RCC 7860 (cell line): Measurements from ENCODE around the gene LAMP1.
"Not testable (repeated sequence)": the region's sequence is repeated elsewhere in the genome, so short reads cannot be mapped to it uniquely, and the experiment has no call there.

Source experiments
- DNase-seq: peaks from one replicate; pipeline ENCODE4 v3.0.0-alpha.2; 2015; ENCODE audit warnings: low spot score
- FAIRE-seq: peaks from 2 replicates; lab custom pipeline; 2012; peaks lifted over from hg19 to GRCh38; lab: Jason Lieb, UNC

The LAMP1 gene

GRCh38 chr13:113296823-113297369, at the start of gene LAMP1:
TSS of gene LAMP1 (plus strand) at chr13:113297239. CDS start at chr13:113297435, 196 bp downstream.
- FAIRE-seq: no peak
- peak; percentile 74 for DNase-seq

DNA sequence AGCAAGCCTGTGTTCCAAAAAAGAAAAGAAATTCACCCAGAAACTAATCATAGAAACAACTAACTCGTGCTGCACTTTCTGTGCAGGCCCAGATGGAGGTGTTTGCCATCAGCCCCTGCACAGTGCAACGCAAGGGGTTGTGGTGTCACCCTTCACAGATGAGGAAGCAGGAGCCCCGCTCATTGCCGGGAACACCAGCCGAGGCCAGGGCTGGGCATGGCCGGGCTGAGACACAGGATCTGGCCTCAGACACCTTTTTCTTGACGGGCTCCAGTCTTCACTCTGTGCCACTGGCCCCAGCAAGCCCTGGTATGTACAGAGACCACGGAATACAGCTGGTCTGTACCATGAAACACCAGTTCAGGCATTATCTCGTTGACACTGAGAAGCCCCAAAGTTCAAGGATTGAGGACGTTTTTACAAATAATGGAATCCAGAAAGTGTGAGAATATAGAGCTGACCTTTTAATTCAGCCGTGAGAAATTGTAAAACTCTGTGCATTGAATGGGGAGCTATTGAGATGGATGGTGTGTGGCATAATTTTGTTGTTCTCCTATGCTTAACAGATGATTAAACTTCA, 44.4 kb upstream of the LAMP1 start:
- no peak for FAIRE-seq
- no peak for DNase-seq

GRCh38 chr13:113257908-113258307, 39.1 kb upstream of the LAMP1 start:
- not testable (repeated sequence) for DNase-seq, FAIRE-seq

- no peak for FAIRE-seq
- DNase-seq: no peak
These were observed 38.6 kb upstream of the LAMP1 start for GRCh38 chr13:113258321-113259054.

GRCh38 chr13:113260996-113261395, 36.0 kb upstream of the LAMP1 start:
- DNase-seq (no peak), FAIRE-seq (no peak)

DNA sequence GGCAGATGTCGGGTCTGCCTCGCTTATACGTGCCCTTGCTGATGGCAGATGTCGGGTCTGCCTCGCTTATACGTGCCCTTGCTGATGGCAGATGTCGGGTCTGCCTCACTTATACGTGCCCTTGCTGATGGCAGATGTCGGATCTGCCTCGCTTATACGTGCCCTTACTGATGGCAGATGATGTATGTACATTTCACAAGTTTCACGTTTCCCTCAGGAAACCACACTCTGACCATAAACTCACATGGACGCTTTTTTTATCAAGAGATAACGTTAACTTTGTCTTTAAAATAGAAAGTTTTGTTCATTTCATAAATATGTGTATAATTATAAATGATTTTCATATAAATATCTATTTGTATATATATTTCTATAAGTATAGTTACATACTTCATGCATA, 34.0 kb upstream of the LAMP1 start:
- not testable (repeated sequence) for FAIRE-seq, DNase-seq

GRCh38 chr13:113267642-113268405, 29.2 kb upstream of the LAMP1 start:
- FAIRE-seq (no peak), DNase-seq (no peak)

DNA sequence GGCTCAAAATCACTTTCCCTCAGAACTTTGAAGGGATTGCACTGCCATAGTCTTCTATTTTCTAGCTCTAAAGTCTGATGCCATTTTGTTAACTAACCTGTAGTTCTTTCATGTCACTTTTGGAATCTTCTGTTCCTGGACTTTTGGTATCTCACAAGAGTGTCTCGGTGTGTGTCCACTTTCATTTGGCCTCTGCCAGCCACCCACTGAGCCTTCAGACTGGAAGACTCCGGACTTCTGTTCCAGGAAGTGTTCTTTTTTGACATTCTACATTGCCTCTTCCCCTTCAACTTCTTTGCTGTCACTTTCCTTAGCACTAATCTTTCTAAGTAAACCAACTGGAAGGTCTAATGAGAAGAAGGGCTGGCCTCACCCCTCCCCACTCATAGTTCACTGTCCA, 25.0 kb upstream of the LAMP1 start:
- FAIRE-seq: no peak
- DNase-seq: no peak

DNA sequence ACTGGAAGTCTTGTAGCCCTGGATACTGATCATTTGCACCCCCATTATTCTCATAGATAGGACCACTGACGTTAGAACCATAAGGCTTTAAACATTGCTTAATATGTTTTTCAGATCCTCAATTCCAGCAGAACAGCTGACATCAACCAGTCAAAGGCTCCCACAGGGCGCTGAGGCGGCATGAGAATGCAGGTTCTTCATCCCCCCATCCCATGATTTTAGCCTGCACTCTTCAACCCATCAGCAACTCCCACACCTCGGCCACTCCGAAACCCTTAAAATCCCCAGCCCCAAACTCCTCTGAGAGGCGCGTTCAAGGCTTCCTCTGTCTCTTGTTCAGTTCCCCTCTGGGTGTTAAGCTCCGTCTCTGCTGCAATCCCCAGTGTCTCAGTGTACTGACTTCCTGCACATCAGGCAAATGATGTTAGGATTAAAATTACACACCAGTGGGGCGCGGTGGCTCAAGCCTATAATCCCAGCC, 24.3 kb upstream of the LAMP1 start:
- no peak for DNase-seq
- FAIRE-seq: no peak

DNA sequence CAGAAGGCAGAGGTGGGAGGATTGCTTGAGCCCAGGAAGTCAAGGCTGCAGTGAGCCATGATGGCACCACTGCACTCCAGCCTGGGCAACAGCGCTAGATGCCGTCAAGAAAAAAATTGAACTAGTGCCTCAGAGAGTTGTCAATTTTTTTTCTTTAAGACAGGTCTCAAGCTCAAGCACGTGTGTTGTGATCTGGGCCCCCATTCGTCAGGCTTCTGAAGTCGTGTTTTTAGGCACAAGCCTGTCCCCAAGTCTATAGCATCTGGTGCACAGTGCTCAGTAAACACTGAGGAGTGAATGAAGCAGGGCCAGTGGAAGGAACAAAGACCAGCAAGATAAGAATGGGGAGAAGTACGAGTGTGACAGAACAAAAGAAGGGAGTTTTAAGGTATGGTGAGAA, 23.7 kb upstream of the LAMP1 start:
- FAIRE-seq: no peak
- no peak for DNase-seq

DNA sequence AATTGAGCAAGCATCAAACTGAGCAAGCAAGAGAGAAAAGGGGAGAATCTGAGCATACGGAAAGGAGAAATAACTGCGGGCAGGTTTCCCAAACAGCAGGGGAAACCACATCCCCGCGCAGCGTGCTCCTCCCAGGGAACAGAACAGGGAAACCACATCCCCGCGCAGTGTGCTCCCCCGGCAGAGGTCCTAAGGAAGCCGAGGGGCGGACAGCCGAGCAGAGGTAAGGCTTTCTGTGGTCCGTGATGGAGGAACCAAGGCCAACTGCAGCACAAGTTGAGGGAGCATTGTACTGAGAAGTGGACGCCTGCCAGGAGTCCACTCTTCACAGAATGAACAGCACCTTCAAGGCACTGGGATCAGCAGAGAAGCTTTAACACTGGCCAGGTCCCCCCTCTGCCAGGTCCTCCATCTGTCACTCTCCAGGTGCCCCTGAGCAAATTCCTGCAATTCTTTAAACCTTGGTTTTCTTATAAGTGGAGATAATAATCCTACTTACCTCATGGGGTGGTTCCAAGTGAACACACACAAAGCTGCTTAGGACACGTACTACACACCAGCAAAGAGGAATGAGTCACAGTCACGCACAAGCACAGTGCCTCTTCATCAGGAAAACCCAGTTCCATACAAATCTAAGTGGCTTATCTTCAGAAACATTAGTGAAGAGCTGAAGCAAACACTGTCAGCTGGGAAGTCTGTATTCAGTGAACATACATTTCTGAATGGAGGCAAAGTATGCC, 23.0 kb upstream of the LAMP1 start:
- FAIRE-seq: peak; percentile 95
- peak; percentile 93 for DNase-seq

- FAIRE-seq (no peak), DNase-seq (no peak)
These were observed 22.3 kb upstream of the LAMP1 start for GRCh38 chr13:113274721-113275120.

GRCh38 chr13:113275387-113275786, 21.7 kb upstream of the LAMP1 start:
- peak; percentile 78 for FAIRE-seq
- DNase-seq: peak; percentile 67

DNA sequence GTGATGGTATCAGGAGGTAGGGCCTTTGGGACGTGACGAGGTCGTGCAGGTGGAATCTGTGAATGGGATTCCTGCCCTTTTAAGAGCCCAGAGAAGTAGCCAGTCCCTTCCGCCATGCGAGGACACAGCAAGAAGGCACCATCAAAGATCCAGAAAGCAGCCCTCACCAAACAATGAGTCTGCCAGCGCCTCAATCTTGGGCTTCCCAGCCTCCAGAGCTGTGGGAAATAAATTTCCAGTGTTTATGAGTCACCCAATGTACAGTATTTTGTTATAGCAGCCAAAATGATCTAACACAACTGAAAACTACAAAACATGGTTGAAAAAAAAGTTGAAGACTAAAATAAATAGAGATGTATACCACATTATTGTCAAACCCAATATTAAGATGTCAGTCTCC, 16.9 kb upstream of the LAMP1 start:
- no peak for DNase-seq
- no peak for FAIRE-seq

GRCh38 chr13:113283904-113284303, 13.1 kb upstream of the LAMP1 start:
- DNase-seq (no peak), FAIRE-seq (no peak)

GRCh38 chr13:113288880-113289279, 8.2 kb upstream of the LAMP1 start:
- no peak for FAIRE-seq
- no peak for DNase-seq

- DNase-seq (no peak), FAIRE-seq (no peak)
These were observed 5.9 kb upstream of the LAMP1 start for GRCh38 chr13:113291129-113291528.

DNA sequence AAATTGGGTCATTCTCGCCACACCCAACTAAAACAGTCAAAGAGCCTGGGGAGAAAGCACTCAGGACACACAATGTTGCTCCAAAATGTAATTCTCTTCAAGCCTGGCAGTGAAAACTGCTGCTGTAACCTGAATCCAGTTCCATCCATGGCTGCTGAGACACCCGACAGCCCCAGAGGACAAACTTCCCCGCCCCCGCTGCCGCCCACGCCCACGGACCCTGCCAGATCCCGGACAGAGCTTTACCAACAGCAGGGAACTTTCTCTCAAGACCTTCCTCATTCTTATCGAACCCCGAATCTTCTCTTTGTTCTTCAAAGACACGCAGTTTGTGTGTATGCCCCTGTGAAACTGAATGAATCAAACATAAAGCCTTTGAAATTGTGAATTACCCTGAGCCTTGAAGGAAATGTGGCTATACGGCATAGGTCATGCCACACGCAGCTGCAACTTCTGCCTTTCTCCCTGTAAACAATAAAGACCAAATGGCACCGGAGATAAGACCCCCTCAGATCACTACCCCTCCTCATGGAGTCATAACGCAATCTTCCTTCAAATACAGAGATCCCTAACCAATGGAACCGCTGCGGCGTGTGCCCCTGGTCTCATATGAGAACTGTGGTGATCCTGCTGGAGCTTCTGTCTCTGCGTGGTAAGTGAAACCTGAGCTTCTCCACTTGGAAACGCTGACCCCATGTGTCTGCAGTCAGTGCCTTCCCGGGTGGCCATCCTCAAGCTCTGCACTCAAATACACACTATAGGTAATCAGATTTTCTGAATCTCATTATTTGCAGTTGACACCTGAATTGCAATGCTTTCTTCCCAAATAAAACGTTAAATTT, 4.8 kb upstream of the LAMP1 start:
- FAIRE-seq (no peak), DNase-seq (no peak)

DNA sequence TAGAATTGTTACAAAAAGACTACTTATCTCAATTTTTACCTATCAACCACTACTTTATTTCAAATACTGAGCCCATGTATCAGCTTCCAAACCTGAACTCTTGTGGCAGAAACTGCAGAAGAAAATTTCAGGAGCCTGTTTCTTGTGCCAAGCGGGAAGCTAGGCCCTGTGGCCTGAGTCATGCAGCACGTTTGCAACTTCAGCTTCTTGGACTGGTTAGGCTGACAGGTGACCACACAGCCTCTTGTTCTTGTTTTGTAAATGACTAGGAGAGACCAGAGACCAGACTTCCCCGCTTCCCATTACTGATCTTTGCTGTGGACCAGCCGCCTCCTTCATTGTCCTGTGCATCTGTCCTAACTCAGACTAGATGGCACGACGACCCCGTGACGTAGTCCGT, 3.4 kb upstream of the LAMP1 start:
- no peak for DNase-seq
- no peak for FAIRE-seq

GRCh38 chr13:113295776-113296175, 1.3 kb upstream of the LAMP1 start:
- no peak for FAIRE-seq
- DNase-seq: no peak
